Tibial nerve (tissue), 4 donors: Measurements from ENCODE around the gene STRIP1. TPM values are rescaled to one million over a fixed set of nuclear protein-coding genes. Genes with fewer than 3 reads are reported as not detected.
A peak's percentile ranks its signal among the peaks of the same experiment; 100 is the strongest.

ENCODE experiments used
- DNase-seq, 2 donors: peaks; one replicate each; pipeline ENCODE4 v3.0.0-alpha.2; 2019; ENCODE audit warnings: low spot score in 2 of 2
- H3K27ac ChIP-seq, 4 donors: fragments of 200-600 bp; sonication (generic) in 3 of 4; one replicate each; pipeline ENCODE4 v1.5.1; 2017 to 2019; ENCODE audit warnings: mild to moderate bottlenecking in 1 of 4
- H3K27me3 ChIP-seq, 2 donors: fragments of 200-600 bp; sonication (generic) in 1 of 2; one replicate each; pipeline versions ENCODE4 v1.5.1 to v1.6.0; 2017 to 2019
- H3K36me3 ChIP-seq, 3 donors: fragments of 200-600 bp; sonication (generic); one replicate each; pipeline ENCODE4 v1.5.1; 2018 to 2019
- H3K4me1 ChIP-seq, 4 donors: fragments of 200-600 bp; sonication (generic) in 3 of 4; one replicate each; pipeline ENCODE4 v1.5.1; 2017 to 2019
- H3K4me3 ChIP-seq, 4 donors: fragments of 200-600 bp; sonication (generic) in 3 of 4; one replicate each; pipeline ENCODE4 v1.5.1; 2017 to 2019; ENCODE audit warnings: mild to moderate bottlenecking in 1 of 4, moderate library complexity in 1 of 4
- H3K9me3 ChIP-seq, 4 donors: fragments of 200-600 bp; sonication (generic) in 3 of 4; one replicate each; pipeline ENCODE4 v1.5.1; 2017 to 2019
- EP300 ChIP-seq, 2 donors: sonication (generic); formaldehyde crosslinking; IDR thresholded peaks; one replicate each; pipeline ENCODE4 v1.6.1; 2017; ENCODE audit warnings: antibody characterized with exemption in 2 of 2, mild to moderate bottlenecking in 1 of 2
- POLR2A ChIP-seq, 2 donors: fragments of 450-650 bp; IDR thresholded peaks; one replicate each; pipeline ENCODE4 v1.6.1; 2017; ENCODE audit warnings: antibody characterized with exemption in 2 of 2, mild to moderate bottlenecking in 2 of 2, moderate library complexity in 2 of 2
- WGBS, 2 donors: methylation state at CpG; one replicate each; pipeline ENCODE4 v1.1.5; 2018; 5-methylcytosine and 5-hydroxymethylcytosine counted together
- total RNA-seq, 4 donors: library from RNA; depleted of rRNA; stranded (reverse); fragments of >200 nt; gene quantifications; one replicate each; pipeline ENCODE4 v1.1.0, GENCODE V29; 2016
- TF ChIP-seq, protein P1 (sequence below), 5 experiments: fragments of 200-600 bp in 3 of 5; fragments of 450-650 bp in 2 of 5; sonication (generic) in 3 of 5; IDR thresholded peaks; one replicate each; pipeline ENCODE4 v1.5.1; 2016 to 2019; ENCODE audit warnings: antibody characterized with exemption in 5 of 5, mild to moderate bottlenecking in 3 of 5, moderate library complexity in 2 of 5

The STRIP1 gene
- total RNA-seq, 4 donors from 2014 or later = 37.7 to 43.5 (median 39.7) TPM

DNA sequence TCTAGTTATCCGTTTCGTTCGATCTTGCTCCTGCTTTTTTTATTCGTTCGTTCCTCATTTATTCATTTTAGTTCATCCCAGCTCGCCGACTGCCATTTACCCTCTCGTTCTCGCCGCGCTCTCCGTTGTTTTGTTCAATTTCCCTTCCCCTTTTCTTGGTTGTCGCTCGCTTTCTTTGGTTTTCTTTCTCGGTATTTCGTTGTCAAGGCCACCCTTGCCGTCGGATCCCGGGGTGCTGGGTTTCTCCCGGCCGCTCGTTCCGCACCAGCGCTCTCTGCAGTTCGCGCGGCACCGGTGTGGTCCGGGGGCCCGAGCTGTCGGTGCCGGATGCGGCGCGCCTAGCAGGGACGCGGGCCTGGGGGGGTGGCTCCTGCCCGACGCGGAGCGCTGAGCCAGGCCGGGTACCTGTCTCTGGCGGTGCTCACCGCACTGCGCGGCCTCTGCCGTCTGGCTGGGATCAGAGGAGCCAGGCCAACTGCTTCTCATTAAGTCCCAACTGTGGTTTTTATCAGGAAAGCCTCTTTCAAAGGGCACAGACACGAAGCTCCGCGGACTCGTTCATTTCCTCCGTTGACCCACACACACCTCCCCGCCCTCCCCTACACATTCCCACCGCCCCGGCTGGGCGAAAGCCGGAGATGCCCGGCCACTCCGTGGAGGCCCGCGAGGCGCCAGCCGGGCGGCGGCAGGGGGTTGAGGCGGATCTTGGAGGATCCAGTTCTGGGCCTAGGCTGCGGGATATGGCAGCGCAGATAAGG is 34.4 kb downstream of the STRIP1 start:
- Histone ChIP-seq H3K9me3 (no peaks in the 10 kb centered on the region), H3K4me1 (peaks cover 0 to 36% (median 13%) of the 10 kb centered on the region in 4 donors), H3K4me3 (no peak overlapping the region), H3K36me3 (no peaks in the 10 kb centered on the region), H3K27me3 (peaks cover 0 to 70% of the 10 kb centered on the region in 2 donors), H3K27ac (no peak overlapping the region)
- 18 to 26% methylated on average over 58 to 60 of the region's 68 CpGs for WGBS, 2 donors
- no peak for DNase-seq
- TF ChIP-seq EP300 (IDR thresholded peaks at IDR 0.05) = peak in 1 of 2 donors; percentile 85
- no peak for TF ChIP-seq POLR2A (IDR thresholded peaks at IDR 0.05)
- TF ChIP-seq, protein P1, sequence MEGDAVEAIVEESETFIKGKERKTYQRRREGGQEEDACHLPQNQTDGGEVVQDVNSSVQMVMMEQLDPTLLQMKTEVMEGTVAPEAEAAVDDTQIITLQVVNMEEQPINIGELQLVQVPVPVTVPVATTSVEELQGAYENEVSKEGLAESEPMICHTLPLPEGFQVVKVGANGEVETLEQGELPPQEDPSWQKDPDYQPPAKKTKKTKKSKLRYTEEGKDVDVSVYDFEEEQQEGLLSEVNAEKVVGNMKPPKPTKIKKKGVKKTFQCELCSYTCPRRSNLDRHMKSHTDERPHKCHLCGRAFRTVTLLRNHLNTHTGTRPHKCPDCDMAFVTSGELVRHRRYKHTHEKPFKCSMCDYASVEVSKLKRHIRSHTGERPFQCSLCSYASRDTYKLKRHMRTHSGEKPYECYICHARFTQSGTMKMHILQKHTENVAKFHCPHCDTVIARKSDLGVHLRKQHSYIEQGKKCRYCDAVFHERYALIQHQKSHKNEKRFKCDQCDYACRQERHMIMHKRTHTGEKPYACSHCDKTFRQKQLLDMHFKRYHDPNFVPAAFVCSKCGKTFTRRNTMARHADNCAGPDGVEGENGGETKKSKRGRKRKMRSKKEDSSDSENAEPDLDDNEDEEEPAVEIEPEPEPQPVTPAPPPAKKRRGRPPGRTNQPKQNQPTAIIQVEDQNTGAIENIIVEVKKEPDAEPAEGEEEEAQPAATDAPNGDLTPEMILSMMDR (IDR thresholded peaks at IDR 0.05) = no peak

DNA sequence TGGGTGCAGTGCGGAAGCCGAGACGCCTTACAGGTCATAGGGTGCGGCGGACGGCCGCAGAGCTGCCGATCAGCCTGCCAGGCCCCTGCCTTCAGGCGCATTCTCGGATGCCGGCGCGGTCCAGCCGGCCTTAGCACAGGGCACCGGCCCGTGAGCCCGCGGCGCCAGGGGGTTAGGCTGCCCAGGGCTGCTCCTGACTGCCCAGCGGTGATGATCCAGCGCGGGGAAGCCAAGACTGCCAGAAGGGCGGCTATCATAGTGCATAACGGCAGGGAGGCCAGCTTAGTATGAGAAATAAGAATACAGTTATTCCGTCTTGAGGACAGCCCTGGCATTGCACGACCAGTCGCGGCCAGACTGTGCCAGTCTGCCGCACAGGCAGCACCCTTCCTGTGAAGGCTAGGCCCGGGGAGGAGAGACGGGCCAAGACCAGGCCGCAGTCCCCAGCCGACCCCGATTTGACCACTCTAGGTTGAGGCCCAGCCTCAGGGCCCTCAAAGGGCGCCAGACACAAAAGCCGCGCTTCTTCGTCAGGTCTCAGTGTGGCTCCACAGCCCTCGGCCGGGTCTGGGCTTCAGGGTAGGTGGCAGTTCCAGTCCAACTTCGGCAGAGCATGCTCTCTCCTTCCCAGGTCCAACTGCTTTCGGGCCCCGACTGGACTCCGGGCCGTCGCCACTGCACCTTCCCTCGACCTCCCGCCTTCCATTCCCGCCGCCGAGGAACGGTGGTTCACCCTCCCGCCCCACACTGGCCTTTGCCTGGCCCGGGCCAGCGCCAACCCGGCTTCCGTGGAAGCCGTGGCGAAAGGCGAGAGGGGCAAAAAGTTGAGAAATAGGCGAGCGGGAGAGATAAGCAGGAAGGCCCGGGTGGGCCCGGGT is 35.2 kb downstream of the STRIP1 start:
- H3K4me3 ChIP-seq = peak overlapping the region in 1 of 4 donors; percentile 33
- peaks cover 0 to 70% of the 10 kb centered on the region in 2 donors for H3K27me3 ChIP-seq
- no peak overlapping the region for H3K27ac ChIP-seq
- WGBS, 2 donors = 39 to 44% methylated on average over 34 to 49 of the region's 64 CpGs
- no peaks in the 10 kb centered on the region for H3K9me3 ChIP-seq
- peaks cover 0 to 36% (median 13%) of the 10 kb centered on the region in 4 donors for H3K4me1 ChIP-seq
- DNase-seq = no peak
- TF ChIP-seq EP300 (IDR thresholded peaks at IDR 0.05) = no peak
- no peak for TF ChIP-seq POLR2A (IDR thresholded peaks at IDR 0.05)
- TF ChIP-seq, protein P1 (IDR thresholded peaks at IDR 0.05) = no peak
- no peaks in the 10 kb centered on the region for H3K36me3 ChIP-seq

DNA sequence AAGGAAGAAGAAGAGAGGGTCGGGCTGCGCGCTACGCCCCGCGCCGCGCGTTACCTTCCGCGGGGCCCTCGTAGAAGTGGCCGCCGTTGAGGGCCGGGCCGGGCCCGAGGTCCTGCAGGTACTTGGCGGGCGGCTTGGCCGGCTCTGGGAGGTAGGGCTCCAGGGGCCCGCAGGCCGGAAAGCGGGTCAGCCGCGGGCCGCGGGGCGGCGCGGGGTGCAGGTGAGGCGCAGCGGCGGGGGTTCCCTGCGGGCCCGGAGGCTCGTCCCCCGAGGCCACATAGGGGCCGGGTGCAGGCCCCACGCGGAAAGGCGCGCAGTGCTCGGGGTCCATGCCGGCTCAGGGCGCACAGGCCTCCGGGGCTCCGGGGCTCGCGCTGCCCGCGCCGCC is 35.9 kb downstream of the STRIP1 start:
- Histone ChIP-seq H3K27ac (no peak overlapping the region), H3K4me3 (peak overlapping the region in 1 of 4 donors; percentile 33), H3K27me3 (peaks cover 0 to 70% of the 10 kb centered on the region in 2 donors), H3K9me3 (no peaks in the 10 kb centered on the region), H3K4me1 (peaks cover 0 to 36% (median 13%) of the 10 kb centered on the region in 4 donors), H3K36me3 (no peaks in the 10 kb centered on the region)
- TF ChIP-seq POLR2A (IDR thresholded peaks at IDR 0.05) (no peak), EP300 (IDR thresholded peaks at IDR 0.05) (no peak)
- TF ChIP-seq, protein P1 (IDR thresholded peaks at IDR 0.05) = no peak
- no peak for DNase-seq
- WGBS, 2 donors = 9 to 15% methylated on average over 30 to 33 of the region's 52 CpGs

DNA sequence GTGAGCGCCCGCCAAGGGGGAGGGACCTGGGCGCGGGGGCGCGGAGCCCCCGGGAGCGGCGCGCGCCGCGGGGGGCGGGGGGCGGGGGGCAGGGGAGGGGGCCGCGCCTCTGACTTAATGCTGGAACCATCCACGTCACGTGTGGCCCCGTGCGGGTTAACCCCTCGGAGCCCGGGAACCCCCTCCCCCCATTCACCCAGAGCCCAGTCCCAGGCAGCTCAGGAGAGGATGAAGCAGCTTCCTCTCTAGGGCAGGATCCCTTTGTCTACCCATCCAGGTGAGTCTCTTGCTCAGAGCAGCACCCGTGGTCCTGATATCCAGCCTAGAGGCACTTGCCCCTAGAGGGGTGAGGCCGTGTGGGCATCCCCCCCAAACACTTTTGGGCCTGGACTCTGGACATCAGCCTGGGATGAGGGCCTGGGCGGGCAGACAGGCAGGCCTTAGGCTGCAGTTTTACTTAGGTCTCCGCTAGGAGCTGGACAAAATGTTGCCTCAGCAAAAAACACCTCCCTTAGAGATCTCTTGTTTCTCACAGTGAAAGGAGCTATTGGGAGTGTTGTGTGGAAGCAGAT is 36.3 kb downstream of the STRIP1 start, which contains the start of gene ALX3:
TSS of gene ALX3 (minus strand) at position 2 of the 572 bp plus-strand sequence. CDS start 60 bp downstream, outside the sequence.
- Histone ChIP-seq H3K4me3 (peak within 1 kb of the TSS in 1 of 4 donors; percentile 33), H3K9me3 (no peaks in the 10 kb centered on the region), H3K4me1 (peaks cover 0 to 36% (median 13%) of the 10 kb centered on the region in 4 donors), H3K27me3 (peaks cover 0 to 70% of the 10 kb centered on the region in 2 donors), H3K27ac (no peak within 1 kb of the TSS), H3K36me3 (no peaks in the 10 kb centered on the region)
- no peak for TF ChIP-seq EP300 (IDR thresholded peaks at IDR 0.05)
- TF ChIP-seq, protein P1 (IDR thresholded peaks at IDR 0.05) = no peak
- no peak for TF ChIP-seq POLR2A (IDR thresholded peaks at IDR 0.05)
- WGBS, 2 donors = 20 to 63% methylated on average over 3 to 10 of the region's 27 CpGs
- no peak for DNase-seq
